GM06990 (cell line): ENCODE measurements around the gene PROCA1.

Experiments
- DNase-seq: peaks from one replicate; pipeline ENCODE4 v3.0.0-alpha.2; 2011; ENCODE audit not compliant: insufficient read length; ENCODE audit errors: extremely low read depth
- H3K27me3 ChIP-seq: replicated peaks from 2 replicates; pipeline ENCODE4 v1.6.0; 2011; ENCODE audit warnings: low read length; ENCODE audit not compliant: control insufficient read depth, insufficient read depth
- H3K36me3 ChIP-seq: 2 replicates; pipeline ENCODE4 v1.5.1; 2011; ENCODE audit warnings: low read length; ENCODE audit not compliant: control insufficient read depth, insufficient read depth
- H3K4me3 ChIP-seq: replicated peaks from 2 replicates; pipeline ENCODE4 v1.5.1; 2011; ENCODE audit warnings: low read depth, mild to moderate bottlenecking, control low read depth, low read length
- CTCF ChIP-seq: IDR thresholded peaks from 2 replicates; pipeline ENCODE4 v1.5.1; 2011; ENCODE audit warnings: low read length, control low read depth, mild to moderate bottlenecking, inconsistent platforms; ENCODE audit not compliant: insufficient read depth, poor library complexity, severe bottlenecking

Gene PROCA1

GRCh38 chr17:28702026-28702751 is 9.5 kb downstream of the PROCA1 start:
- no peaks in the 10 kb centered on the region for H3K27me3 ChIP-seq
- H3K4me3 ChIP-seq: no peak overlapping the region
- no peak for TF ChIP-seq CTCF
- no peak for DNase-seq
- peaks cover 62% of the 10 kb centered on the region for H3K36me3 ChIP-seq

GRCh38 chr17:28700830-28701492 is 10.7 kb downstream of the PROCA1 start:
- Histone ChIP-seq H3K36me3 (peaks cover 64% of the 10 kb centered on the region), H3K27me3 (no peaks in the 10 kb centered on the region), H3K4me3 (no peak overlapping the region)
- no peak for DNase-seq
- TF ChIP-seq CTCF: no peak

- no peak for DNase-seq
- no peak for TF ChIP-seq CTCF
- peaks cover 66% of the 10 kb centered on the region for H3K36me3 ChIP-seq
Observed at GRCh38 chr17:28700278-28700677, 11.4 kb downstream of the PROCA1 start.

GRCh38 chr17:28698253-28698941 is 13.3 kb downstream of the PROCA1 start:
- no peak for TF ChIP-seq CTCF
- Histone ChIP-seq H3K27me3 (no peaks in the 10 kb centered on the region), H3K4me3 (no peak overlapping the region), H3K36me3 (peaks cover 70% of the 10 kb centered on the region)
- no peak for DNase-seq

More at GRCh38 chr17:28700278-28700677, 11.4 kb downstream of the PROCA1 start:
- no peak overlapping the region for H3K4me3 ChIP-seq
- no peaks in the 10 kb centered on the region for H3K27me3 ChIP-seq

GRCh38 chr17:28693869-28694268 is 17.8 kb downstream of the PROCA1 start:
- Histone ChIP-seq H3K36me3 (peaks cover 57% of the 10 kb centered on the region), H3K4me3 (no peak overlapping the region), H3K27me3 (no peaks in the 10 kb centered on the region)
- DNase-seq: no peak
- no peak for TF ChIP-seq CTCF
